OCI-LY3 (cell line): Measurements from ENCODE around the gene EML4.

Source experiments
- H2AFZ ChIP-seq: fragments of 200-600, 300-600 bp; shearing (Covaris generic); 2 replicates; pipeline ENCODE4 v1.6.0; 2014; ENCODE audit warnings: antibody characterized with exemption, low read depth, low read length
- H3K27ac ChIP-seq: fragments of 200-600, 300-600 bp; sonication (generic); 2 replicates; pipeline ENCODE4 v1.5.1; 2014; ENCODE audit warnings: mild to moderate bottlenecking, low read length, moderate library complexity, mixed read lengths
- H3K27me3 ChIP-seq: fragments of 200-600, 300-600 bp; sonication (generic); 2 replicates; pipeline ENCODE4 v1.6.1; 2014; ENCODE audit warnings: low read depth, low read length, mixed read lengths
- H3K36me3 ChIP-seq: fragments of 200-600, 300-600 bp; sonication (generic); replicated peaks from 2 replicates; pipeline ENCODE3; 2014; ENCODE audit warnings: low read depth, low read length, mixed read lengths
- H3K4me1 ChIP-seq: fragments of 300-600, 200-600 bp; sonication (generic); 2 replicates; pipeline ENCODE4 v1.6.1; 2014; ENCODE audit warnings: low read length, mixed read lengths
- H3K4me2 ChIP-seq: fragments of 200-600, 300-600 bp; sonication (generic); 2 replicates; pipeline ENCODE4 v1.6.1; 2014; ENCODE audit warnings: low read length, mixed read lengths
- H3K4me3 ChIP-seq: fragments of 300-600, 200-600 bp; sonication (generic); 2 replicates; pipeline ENCODE4 v1.5.1; 2014; ENCODE audit warnings: antibody characterized with exemption, mild to moderate bottlenecking, low read length, moderate library complexity
- H3K79me2 ChIP-seq: fragments of 300-600, 200-600 bp; shearing (Covaris generic); 2 replicates; pipeline ENCODE4 v1.6.1; 2014; ENCODE audit warnings: mild to moderate bottlenecking, low read length, mixed read lengths
- H3K9ac ChIP-seq: fragments of 300-600, 200-600 bp; shearing (Covaris generic); 2 replicates; pipeline ENCODE4 v1.6.0; 2014; ENCODE audit warnings: mild to moderate bottlenecking, low read length, moderate library complexity
- H3K9me3 ChIP-seq: fragments of 200-600, 300-600 bp; shearing (Covaris generic); 2 replicates; pipeline ENCODE4 v1.6.1; 2014; ENCODE audit warnings: low read length, mixed read lengths; ENCODE audit not compliant: insufficient read depth
- H4K20me1 ChIP-seq: fragments of 200-600, 300-600 bp; sonication (generic); 2 replicates; pipeline ENCODE4 v1.6.1; 2016; ENCODE audit warnings: low read length, mixed read lengths; ENCODE audit not compliant: insufficient read depth
- EZH2phosphoT487 ChIP-seq: fragments of 200-600 bp; shearing (Covaris generic); IDR thresholded peaks from 2 replicates; pipeline ENCODE4 v1.6.1; 2018; ENCODE audit warnings: antibody characterized with exemption, mixed run types, low read depth
- TF ChIP-seq, protein P1 (sequence below): fragments of 200-600, 300-600 bp; sonication (generic); IDR thresholded peaks from 2 replicates; pipeline ENCODE4 v1.5.1; 2014; ENCODE audit warnings: antibody characterized with exemption, low read length, low read depth

EML4 gene

DNA sequence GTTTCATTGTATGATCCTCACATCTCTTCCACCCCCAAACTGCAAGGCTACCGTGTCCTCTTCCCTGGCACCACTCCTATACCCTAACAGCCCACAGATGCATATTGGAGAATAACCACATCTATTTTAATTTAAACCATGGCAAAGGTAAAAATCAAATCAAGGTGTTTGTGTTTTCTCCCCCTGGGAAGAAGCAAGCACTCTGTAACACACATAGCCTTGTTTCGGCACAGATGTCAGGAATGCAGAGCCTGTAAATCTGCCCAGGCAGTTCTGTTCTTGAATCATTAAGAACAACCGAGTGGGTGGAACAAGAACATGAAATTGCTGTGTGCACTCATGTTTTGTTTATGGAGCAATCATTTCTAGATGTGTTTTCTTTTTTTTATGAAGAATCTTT, 198.7 kb downstream of the EML4 start:
- Histone ChIP-seq H3K4me2 (no peak overlapping the region), H2AFZ (no peak overlapping the region), H3K4me1 (no peaks in the 10 kb centered on the region), H3K27ac (no peak overlapping the region), H3K79me2 (no peaks in the 10 kb centered on the region), H3K4me3 (no peak overlapping the region), H4K20me1 (no peaks in the 10 kb centered on the region), H3K36me3 (no peaks in the 10 kb centered on the region), H3K9ac (no peak overlapping the region), H3K27me3 (no peaks in the 10 kb centered on the region; the same call in 1 of the 2 replicates), H3K9me3 (no peaks in the 10 kb centered on the region)
- TF ChIP-seq EZH2phosphoT487, result no peak
- TF ChIP-seq, protein P1, sequence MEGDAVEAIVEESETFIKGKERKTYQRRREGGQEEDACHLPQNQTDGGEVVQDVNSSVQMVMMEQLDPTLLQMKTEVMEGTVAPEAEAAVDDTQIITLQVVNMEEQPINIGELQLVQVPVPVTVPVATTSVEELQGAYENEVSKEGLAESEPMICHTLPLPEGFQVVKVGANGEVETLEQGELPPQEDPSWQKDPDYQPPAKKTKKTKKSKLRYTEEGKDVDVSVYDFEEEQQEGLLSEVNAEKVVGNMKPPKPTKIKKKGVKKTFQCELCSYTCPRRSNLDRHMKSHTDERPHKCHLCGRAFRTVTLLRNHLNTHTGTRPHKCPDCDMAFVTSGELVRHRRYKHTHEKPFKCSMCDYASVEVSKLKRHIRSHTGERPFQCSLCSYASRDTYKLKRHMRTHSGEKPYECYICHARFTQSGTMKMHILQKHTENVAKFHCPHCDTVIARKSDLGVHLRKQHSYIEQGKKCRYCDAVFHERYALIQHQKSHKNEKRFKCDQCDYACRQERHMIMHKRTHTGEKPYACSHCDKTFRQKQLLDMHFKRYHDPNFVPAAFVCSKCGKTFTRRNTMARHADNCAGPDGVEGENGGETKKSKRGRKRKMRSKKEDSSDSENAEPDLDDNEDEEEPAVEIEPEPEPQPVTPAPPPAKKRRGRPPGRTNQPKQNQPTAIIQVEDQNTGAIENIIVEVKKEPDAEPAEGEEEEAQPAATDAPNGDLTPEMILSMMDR, result no peak

DNA sequence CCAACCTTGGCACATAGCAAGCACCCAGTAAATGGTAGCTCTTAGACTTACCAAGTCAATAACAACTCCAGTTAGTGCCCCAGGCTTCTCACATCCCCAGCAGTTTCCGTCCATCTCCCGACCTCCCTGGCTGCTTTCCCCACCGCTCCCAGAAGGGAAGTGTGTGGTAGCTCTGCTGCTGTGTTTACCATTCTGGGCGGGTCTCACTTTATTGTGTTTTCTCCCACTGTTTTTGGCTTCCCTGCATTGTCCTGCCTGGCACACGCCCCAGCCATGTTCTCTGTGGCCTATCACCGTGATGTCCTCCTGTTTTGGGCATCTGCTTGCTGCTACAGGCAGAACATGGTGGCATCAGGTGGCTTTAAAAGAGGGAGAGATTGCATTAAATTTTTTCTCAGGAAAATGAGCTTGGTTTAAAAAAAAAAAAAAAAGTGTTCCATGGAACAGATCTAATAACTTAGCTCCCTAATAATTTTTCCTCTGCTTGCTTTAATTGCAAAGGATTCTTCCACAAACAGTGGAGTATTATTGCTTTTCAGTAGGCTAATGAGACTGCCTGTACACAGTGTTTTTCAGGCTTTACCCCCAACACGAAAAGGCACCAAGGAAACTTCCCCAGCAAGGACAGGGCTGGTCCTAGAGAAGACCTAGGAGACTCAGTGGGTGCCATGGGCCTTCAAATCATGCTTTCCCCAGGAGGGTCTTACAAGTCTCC, 199.8 kb downstream of the EML4 start:
- H3K27me3 ChIP-seq, result no peaks in the 10 kb centered on the region; the same call in 1 of the 2 replicates
- H3K4me3 ChIP-seq, result no peak overlapping the region
- H3K4me2 ChIP-seq, result no peak overlapping the region

DNA sequence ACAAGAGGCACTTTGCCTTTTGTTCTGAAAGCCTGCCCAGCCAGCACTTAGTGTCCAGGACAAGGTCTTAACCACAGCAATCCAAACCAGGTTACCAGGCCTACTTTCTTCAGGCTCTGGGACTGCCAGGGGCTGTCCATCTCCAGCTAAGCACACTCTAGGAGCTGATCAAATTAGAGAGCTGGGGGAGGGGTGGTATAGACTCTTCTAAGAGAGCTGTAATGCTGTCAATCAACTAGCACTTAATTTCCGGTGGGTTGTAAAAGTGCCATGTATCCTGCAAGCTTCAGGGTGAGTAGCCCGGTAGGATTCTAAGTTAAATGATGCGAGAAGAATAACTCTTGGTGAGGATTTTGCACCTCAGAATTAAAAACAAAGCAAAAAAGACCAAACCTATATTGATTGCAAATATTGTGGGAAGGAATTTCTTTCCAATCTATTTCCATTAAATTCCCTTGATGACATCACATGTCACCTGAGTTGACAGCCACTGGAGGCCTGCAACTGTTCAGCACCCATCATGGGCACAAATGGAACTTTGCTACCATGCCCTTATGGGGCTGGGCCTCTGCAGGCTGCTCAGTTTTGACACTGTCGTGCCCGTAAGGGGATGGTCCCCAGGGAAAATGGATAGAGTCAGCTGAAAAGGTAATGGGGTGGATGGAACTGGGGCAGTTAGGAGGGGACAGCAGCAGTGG, 200.5 kb downstream of the EML4 start:
- no peaks in the 10 kb centered on the region; the same call in 1 of the 2 replicates for H3K27me3 ChIP-seq
- H3K27ac ChIP-seq, result no peak overlapping the region

More for the DNA sequence above, 199.8 kb downstream of the EML4 start:
- Histone ChIP-seq H3K36me3 (no peaks in the 10 kb centered on the region), H3K9ac (no peak overlapping the region), H4K20me1 (no peaks in the 10 kb centered on the region), H3K9me3 (no peaks in the 10 kb centered on the region), H3K79me2 (no peaks in the 10 kb centered on the region), H3K27ac (no peak overlapping the region), H3K4me1 (no peaks in the 10 kb centered on the region), H2AFZ (no peak overlapping the region)
- TF ChIP-seq, protein P1, result no peak
- no peak for TF ChIP-seq EZH2phosphoT487

More for the DNA sequence above, 200.5 kb downstream of the EML4 start:
- no peak overlapping the region for H3K4me3 ChIP-seq
- no peaks in the 10 kb centered on the region for H3K9me3 ChIP-seq
- no peaks in the 10 kb centered on the region for H3K4me1 ChIP-seq
- no peaks in the 10 kb centered on the region for H4K20me1 ChIP-seq
- no peak overlapping the region for H3K4me2 ChIP-seq
- TF ChIP-seq, protein P1, result no peak
- TF ChIP-seq EZH2phosphoT487, result no peak
- no peaks in the 10 kb centered on the region for H3K36me3 ChIP-seq
- H2AFZ ChIP-seq, result no peak overlapping the region
- no peak overlapping the region for H3K9ac ChIP-seq
- H3K79me2 ChIP-seq, result no peaks in the 10 kb centered on the region
